B cell (primary cell): ENCODE measurements around the gene PPP2R2C.

Source experiments
- CTCF ChIP-seq: fragments of 200-600 bp; IDR thresholded peaks from one replicate; pipeline ENCODE4 v1.8.0; 2022; ENCODE audit warnings: antibody characterized with exemption, mild to moderate bottlenecking
- EZH2 ChIP-seq: IDR thresholded peaks from 2 replicates; pipeline ENCODE4 v1.6.1; 2012; ENCODE audit warnings: borderline replicate concordance, low read depth, mild to moderate bottlenecking, moderate library complexity, low read length; ENCODE audit not compliant: insufficient read depth, poor library complexity, severe bottlenecking

DNA sequence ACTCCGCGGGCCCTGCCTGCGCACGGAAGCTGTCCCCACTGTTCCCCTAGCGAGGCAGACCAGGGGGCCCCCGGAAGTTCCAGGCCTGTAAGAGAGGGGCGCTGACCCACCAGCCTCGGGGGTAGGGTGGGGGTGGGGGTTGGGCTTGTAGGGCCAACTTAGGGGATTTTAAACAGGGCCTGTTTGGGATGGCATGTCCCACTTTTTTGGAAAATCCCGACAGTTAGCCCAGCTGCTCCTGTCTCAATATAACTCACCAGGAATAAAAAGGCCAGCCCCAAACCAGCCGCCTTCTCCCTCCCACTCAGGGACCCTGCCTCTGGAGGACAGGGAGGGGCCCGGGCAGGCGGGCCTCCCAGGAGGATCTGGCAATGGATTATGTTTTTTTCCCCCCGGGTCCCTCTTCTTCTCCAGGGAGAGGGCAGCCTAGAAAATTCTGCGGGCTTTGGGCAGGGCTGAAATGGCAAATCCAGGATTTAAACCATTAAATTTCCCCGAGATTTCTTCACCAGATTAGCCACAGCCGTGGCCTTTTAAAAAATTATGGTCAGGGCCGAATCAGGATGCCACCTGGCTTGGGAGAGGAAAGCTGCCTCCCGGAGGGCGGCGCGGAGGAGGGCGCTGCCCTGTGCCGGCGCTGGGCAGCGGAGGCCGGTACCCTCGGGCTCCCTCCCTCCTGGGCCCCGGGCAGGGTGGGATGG is 957 bp downstream of the PPP2R2C start:
- TF ChIP-seq CTCF: no peak
- no peak for TF ChIP-seq EZH2
